Measurements from ENCODE around the gene DUS1L.

DNA sequence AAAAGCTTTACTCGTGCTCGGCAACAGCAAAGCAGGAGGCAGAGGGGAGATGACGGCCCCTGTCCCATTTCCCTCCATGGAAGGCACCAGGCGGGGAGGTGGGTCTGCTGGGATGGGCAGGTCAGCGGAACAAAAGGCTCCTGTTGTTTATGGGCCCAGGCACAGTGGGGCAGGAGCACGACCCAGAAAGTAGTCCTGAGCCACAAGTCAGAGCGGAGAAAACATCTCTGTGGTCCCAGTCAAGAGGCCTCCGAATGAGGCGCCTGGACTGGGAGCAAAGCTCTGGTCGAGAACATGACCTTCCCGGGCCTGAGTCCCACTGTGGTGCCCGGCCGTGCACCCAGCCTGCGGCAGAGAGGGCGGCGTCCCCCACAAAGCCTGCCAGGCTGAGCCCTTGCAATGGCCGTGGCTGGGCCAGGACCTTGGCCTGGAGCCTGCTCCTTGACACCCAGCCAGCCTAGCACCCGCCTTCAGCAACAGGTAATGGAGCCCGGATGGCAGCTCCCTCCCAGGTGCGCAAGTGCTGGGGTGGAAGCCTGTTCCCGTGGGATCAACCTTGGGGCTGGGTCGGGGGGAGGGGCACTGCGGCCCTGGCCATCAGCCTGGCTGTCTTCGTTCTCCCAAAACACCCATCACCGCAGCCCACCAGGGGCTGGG lies 17.6 kb downstream of the DUS1L start:
- TF ChIP-seq, protein P1, sequence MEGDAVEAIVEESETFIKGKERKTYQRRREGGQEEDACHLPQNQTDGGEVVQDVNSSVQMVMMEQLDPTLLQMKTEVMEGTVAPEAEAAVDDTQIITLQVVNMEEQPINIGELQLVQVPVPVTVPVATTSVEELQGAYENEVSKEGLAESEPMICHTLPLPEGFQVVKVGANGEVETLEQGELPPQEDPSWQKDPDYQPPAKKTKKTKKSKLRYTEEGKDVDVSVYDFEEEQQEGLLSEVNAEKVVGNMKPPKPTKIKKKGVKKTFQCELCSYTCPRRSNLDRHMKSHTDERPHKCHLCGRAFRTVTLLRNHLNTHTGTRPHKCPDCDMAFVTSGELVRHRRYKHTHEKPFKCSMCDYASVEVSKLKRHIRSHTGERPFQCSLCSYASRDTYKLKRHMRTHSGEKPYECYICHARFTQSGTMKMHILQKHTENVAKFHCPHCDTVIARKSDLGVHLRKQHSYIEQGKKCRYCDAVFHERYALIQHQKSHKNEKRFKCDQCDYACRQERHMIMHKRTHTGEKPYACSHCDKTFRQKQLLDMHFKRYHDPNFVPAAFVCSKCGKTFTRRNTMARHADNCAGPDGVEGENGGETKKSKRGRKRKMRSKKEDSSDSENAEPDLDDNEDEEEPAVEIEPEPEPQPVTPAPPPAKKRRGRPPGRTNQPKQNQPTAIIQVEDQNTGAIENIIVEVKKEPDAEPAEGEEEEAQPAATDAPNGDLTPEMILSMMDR (IDR thresholded peaks at IDR 0.05), result no peak
- TF ChIP-seq POLR2A (IDR thresholded peaks at IDR 0.05) (no peak), EP300 (IDR thresholded peaks at IDR 0.05; ENCODE audit: low read depth) (no peak), POLR2AphosphoS5 (IDR thresholded peaks at IDR 0.05) (no peak)
